HCT116 (cell line): ENCODE data around the gene ELAVL3. TPM values are rescaled to one million over a fixed set of nuclear protein-coding genes. Genes with fewer than 3 reads are reported as not detected.

Experiments used
- ATAC-seq: fragments of 200-7000 bp; cut with Tn5 transposase; 2 replicates; pipeline ENCODE4 v1.9.1; 2020; ENCODE audit warnings: mild to moderate bottlenecking, moderate library complexity
- BruUV-seq: library from RNA; stranded (reverse); fragments of 400-500 nt; replicated peaks from 2 replicates; lab custom pipeline; 2021; lab: Mats Ljungman, UMichigan
- CTCF ChIA-PET: fragments of 300-600 bp; sonication (Branson Sonifier 250); formaldehyde crosslinking; loops from one replicate; lab custom pipeline; 2021; ENCODE audit warnings: antibody characterized with exemption; lab: Charles Lee
- POLR2A ChIA-PET: fragments of 300-600, 350-600 bp; sonication (Branson Sonifier 250); formaldehyde crosslinking; loops from one replicate; lab custom pipeline; 2021; ENCODE audit warnings: antibody characterized with exemption; lab: Charles Lee
- RAD21 ChIA-PET, 2 experiments: fragments of 300-600 bp; sonication (Branson Sonifier 250); formaldehyde crosslinking; loops; one replicate each; lab custom pipeline; 2023; ENCODE audit warnings: low total read pairs in 2 of 2; ENCODE audit not compliant: uncharacterized antibody in 2 of 2, unreplicated experiment in 2 of 2, low non-redundant PET in 1 of 2; lab: Charles Lee
- DNase-seq: peaks from one replicate; pipeline ENCODE4 v3.0.0-alpha.2; 2010; ENCODE audit warnings: low read depth, low spot score
- H2AFZ ChIP-seq: fragments of 200-600 bp; shearing (Covaris generic), sonication (generic); 2 replicates; pipeline ENCODE4 v1.6.1; 2017; ENCODE audit warnings: low read depth, mixed run types, mixed read lengths, antibody characterized with exemption, low read length; ENCODE audit not compliant: poor library complexity, severe bottlenecking
- H3K27ac ChIP-seq: 2 replicates; pipeline ENCODE4 v1.5.1; 2012; ENCODE audit warnings: low read depth, low read length
- H3K27me3 ChIP-seq: fragments of 200-600 bp; sonication (generic); 2 replicates; pipeline ENCODE4 v1.6.1; 2016; ENCODE audit warnings: mixed run types, low read length, mixed read lengths; ENCODE audit not compliant: insufficient read depth
- H3K36me3 ChIP-seq, 2 experiments: fragments of 200-500 bp in 1 of 2; fragments of 200-600 bp in 1 of 2; sonication (Bioruptor generic) in 1 of 2; sonication (generic) in 1 of 2; 2 replicates each; pipeline versions ENCODE4 v1.5.1 to v1.6.1; 2014 to 2016; ENCODE audit warnings: low read length in 2 of 2, inconsistent platforms in 1 of 2, mixed read lengths in 1 of 2, mixed run types in 1 of 2; ENCODE audit not compliant: insufficient read depth in 2 of 2, control insufficient read depth in 1 of 2
- H3K4me1 ChIP-seq, 2 experiments: fragments of 200-600 bp in 1 of 2; sonication (generic) in 1 of 2; 2 replicates each; pipeline versions ENCODE4 v1.5.1 to v1.6.1; 2012 to 2017; ENCODE audit warnings: low read length in 2 of 2, inconsistent platforms in 1 of 2, mild to moderate bottlenecking in 1 of 2, mixed read lengths in 1 of 2, mixed run types in 1 of 2, moderate library complexity in 1 of 2; ENCODE audit not compliant: insufficient read depth in 2 of 2, control insufficient read depth in 1 of 2
- H3K4me2 ChIP-seq: fragments of 200-600 bp; sonication (generic); 2 replicates; pipeline ENCODE4 v1.6.1; 2017; ENCODE audit warnings: mixed run types, low read length, mixed read lengths
- H3K4me3 ChIP-seq, 2 experiments: fragments of 200-600 bp in 1 of 2; sonication (generic) in 1 of 2; replicated peaks in 1 of 2; 2 replicates each; pipeline ENCODE4 v1.5.1; 2011 to 2016; ENCODE audit warnings: low read length in 2 of 2, control low read depth in 1 of 2, low read depth in 1 of 2, mild to moderate bottlenecking in 1 of 2, mixed read lengths in 1 of 2, mixed run types in 1 of 2
- H3K79me2 ChIP-seq: fragments of 200-600 bp; sonication (generic); 2 replicates; pipeline ENCODE4 v1.6.1; 2017; ENCODE audit warnings: mild to moderate bottlenecking, mixed run types, low read length, moderate library complexity, mixed read lengths; ENCODE audit not compliant: insufficient read depth
- H3K9ac ChIP-seq: fragments of 200-600 bp; sonication (generic); 2 replicates; pipeline ENCODE4 v1.6.1; 2016; ENCODE audit warnings: low read length, mixed read lengths
- H3K9me2 ChIP-seq: fragments of 200-600 bp; sonication (generic), shearing (Covaris generic); 2 replicates; pipeline ENCODE4 v1.6.1; 2017; ENCODE audit warnings: mixed run types, mild to moderate bottlenecking, moderate library complexity; ENCODE audit not compliant: insufficient read depth
- H3K9me3 ChIP-seq, 2 experiments: fragments of 200-500 bp in 1 of 2; fragments of 200-600 bp in 1 of 2; sonication (Bioruptor generic) in 1 of 2; sonication (generic) in 1 of 2; 2 replicates each; pipeline ENCODE4 v1.6.1; 2014 to 2017; ENCODE audit warnings: low read length in 2 of 2, mixed read lengths in 2 of 2, inconsistent platforms in 1 of 2, low read depth in 1 of 2, mild to moderate bottlenecking in 1 of 2, mixed run types in 1 of 2, moderate library complexity in 1 of 2; ENCODE audit not compliant: control insufficient read depth in 1 of 2, insufficient read depth in 1 of 2
- H4K20me1 ChIP-seq: fragments of 200-600 bp; sonication (generic), shearing (Covaris generic); 2 replicates; pipeline ENCODE4 v1.6.1; 2017; ENCODE audit warnings: mixed run types, mild to moderate bottlenecking, moderate library complexity; ENCODE audit not compliant: insufficient read depth
- TCF7L2 ChIP-seq: IDR thresholded peaks from 2 replicates; pipeline ENCODE4 v1.7.0; 2011; ENCODE audit warnings: borderline replicate concordance, inconsistent platforms; ENCODE audit not compliant: insufficient read depth, insufficient read length; ENCODE audit errors: extremely low read depth
- ZFX ChIP-seq: fragments of 450-650 bp; IDR thresholded peaks from 2 replicates; pipeline ENCODE4 v1.6.1; 2017
- intact Hi-C: fragments of 100-400 bp; cut with micrococcal nuclease; formaldehyde crosslinking; loops from 2 replicates; pipeline ENCODE4 v1.10.0; 2022
- total RNA-seq: library from RNA; stranded (reverse); gene quantifications from one replicate; pipeline ENCODE4 v1.2.1, GENCODE V29; 2021; ENCODE audit not compliant: unreplicated experiment
- TF ChIP-seq, protein P1 (sequence below), 3 experiments: fragments of 200-600 bp in 1 of 3; sonication (generic) in 1 of 3; IDR thresholded peaks in 2 of 3; conservative IDR thresholded peaks in 1 of 3; 2 replicates each; pipeline ENCODE4 v1.5.1; 2012 to 2017; ENCODE audit warnings: low read depth in 2 of 3, low read length in 2 of 3, antibody characterized with exemption in 1 of 3, borderline replicate concordance in 1 of 3, control low read depth in 1 of 3, mild to moderate bottlenecking in 1 of 3, mixed read lengths in 1 of 3, mixed run types in 1 of 3, moderate library complexity in 1 of 3; ENCODE audit not compliant: insufficient read depth in 1 of 3

Gene ELAVL3
- total RNA-seq, 1 experiment from 2014 or later = 0.05 TPM

GRCh38 chr19:11453468-11454341 is 27.1 kb downstream of the ELAVL3 start:
- no peak overlapping the region for H3K4me2 ChIP-seq
- ATAC-seq = no peak
- no peak for DNase-seq
- intact Hi-C loops = no loop called here
- H3K9me2 ChIP-seq = no peaks in the 10 kb centered on the region
- no peaks in the 10 kb centered on the region for H3K27me3 ChIP-seq
- no peak overlapping the region for H2AFZ ChIP-seq
- BruUV-seq = no TSS peak
- no peak overlapping the region for H3K9ac ChIP-seq
- no peaks in the 10 kb centered on the region for H4K20me1 ChIP-seq
- H3K36me3 ChIP-seq = no peaks in the 10 kb centered on the region; a peak in 2 of 4 replicates
- no peaks in the 10 kb centered on the region for H3K4me1 ChIP-seq
- ChIA-PET CTCF (no interaction called here), RAD21 (no interaction called here), POLR2A (no interaction called here)
- H3K79me2 ChIP-seq = no peaks in the 10 kb centered on the region
- H3K27ac ChIP-seq = no peak overlapping the region
- no peaks in the 10 kb centered on the region for H3K9me3 ChIP-seq
- TF ChIP-seq TCF7L2 (no peak), ZFX (no peak)
- TF ChIP-seq, protein P1, sequence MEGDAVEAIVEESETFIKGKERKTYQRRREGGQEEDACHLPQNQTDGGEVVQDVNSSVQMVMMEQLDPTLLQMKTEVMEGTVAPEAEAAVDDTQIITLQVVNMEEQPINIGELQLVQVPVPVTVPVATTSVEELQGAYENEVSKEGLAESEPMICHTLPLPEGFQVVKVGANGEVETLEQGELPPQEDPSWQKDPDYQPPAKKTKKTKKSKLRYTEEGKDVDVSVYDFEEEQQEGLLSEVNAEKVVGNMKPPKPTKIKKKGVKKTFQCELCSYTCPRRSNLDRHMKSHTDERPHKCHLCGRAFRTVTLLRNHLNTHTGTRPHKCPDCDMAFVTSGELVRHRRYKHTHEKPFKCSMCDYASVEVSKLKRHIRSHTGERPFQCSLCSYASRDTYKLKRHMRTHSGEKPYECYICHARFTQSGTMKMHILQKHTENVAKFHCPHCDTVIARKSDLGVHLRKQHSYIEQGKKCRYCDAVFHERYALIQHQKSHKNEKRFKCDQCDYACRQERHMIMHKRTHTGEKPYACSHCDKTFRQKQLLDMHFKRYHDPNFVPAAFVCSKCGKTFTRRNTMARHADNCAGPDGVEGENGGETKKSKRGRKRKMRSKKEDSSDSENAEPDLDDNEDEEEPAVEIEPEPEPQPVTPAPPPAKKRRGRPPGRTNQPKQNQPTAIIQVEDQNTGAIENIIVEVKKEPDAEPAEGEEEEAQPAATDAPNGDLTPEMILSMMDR (IDR thresholded peaks at IDR 0.05 in 2 of 3, conservative IDR thresholded peaks at IDR 0.05 in 1 of 3; ENCODE audit: borderline replicate concordance in 1 of 3, insufficient read depth in 1 of 3, low read depth in 2 of 3, low read length in 2 of 3) = peak in 2 of 3 experiments; percentile 42 to 48; a peak in 4 of 6 replicates
- H3K4me3 ChIP-seq = no peak overlapping the region
